GM06990 (cell line): ENCODE measurements around the gene LRP4.

Source experiments
- DNase-seq: peaks from one replicate; pipeline ENCODE4 v3.0.0-alpha.2; 2011; ENCODE audit not compliant: insufficient read length; ENCODE audit errors: extremely low read depth
- H3K27me3 ChIP-seq: replicated peaks from 2 replicates; pipeline ENCODE4 v1.6.0; 2011; ENCODE audit warnings: low read length; ENCODE audit not compliant: control insufficient read depth, insufficient read depth
- H3K36me3 ChIP-seq: 2 replicates; pipeline ENCODE4 v1.5.1; 2011; ENCODE audit warnings: low read length; ENCODE audit not compliant: control insufficient read depth, insufficient read depth
- H3K4me3 ChIP-seq: replicated peaks from 2 replicates; pipeline ENCODE4 v1.5.1; 2011; ENCODE audit warnings: low read depth, mild to moderate bottlenecking, control low read depth, low read length
- TF ChIP-seq, protein P1 (sequence below): IDR thresholded peaks from 2 replicates; pipeline ENCODE4 v1.5.1; 2011; ENCODE audit warnings: low read length, control low read depth, mild to moderate bottlenecking, inconsistent platforms; ENCODE audit not compliant: insufficient read depth, poor library complexity, severe bottlenecking

Gene LRP4

DNA sequence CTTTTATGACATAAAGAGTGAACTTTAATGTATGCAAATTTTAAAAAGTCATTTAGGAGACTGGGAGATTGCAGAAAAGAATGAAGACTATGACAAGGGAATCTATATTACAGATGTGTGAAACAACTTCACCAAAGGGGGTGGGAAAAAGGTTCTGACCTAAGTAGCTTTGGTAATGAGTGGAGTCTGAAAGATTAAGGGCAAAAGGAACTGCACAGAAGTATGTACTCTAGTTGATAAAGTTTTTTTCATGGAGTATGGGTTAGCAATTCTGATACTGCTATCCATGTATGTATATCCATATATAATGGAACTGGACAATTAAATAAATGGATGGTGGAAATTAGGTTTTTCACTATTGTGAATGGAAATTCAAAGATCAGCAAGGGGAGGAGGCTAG is 81.5 kb downstream of the LRP4 start:
- no peaks in the 10 kb centered on the region for H3K36me3 ChIP-seq
- TF ChIP-seq, protein P1, sequence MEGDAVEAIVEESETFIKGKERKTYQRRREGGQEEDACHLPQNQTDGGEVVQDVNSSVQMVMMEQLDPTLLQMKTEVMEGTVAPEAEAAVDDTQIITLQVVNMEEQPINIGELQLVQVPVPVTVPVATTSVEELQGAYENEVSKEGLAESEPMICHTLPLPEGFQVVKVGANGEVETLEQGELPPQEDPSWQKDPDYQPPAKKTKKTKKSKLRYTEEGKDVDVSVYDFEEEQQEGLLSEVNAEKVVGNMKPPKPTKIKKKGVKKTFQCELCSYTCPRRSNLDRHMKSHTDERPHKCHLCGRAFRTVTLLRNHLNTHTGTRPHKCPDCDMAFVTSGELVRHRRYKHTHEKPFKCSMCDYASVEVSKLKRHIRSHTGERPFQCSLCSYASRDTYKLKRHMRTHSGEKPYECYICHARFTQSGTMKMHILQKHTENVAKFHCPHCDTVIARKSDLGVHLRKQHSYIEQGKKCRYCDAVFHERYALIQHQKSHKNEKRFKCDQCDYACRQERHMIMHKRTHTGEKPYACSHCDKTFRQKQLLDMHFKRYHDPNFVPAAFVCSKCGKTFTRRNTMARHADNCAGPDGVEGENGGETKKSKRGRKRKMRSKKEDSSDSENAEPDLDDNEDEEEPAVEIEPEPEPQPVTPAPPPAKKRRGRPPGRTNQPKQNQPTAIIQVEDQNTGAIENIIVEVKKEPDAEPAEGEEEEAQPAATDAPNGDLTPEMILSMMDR: no peak
- no peak for DNase-seq
- H3K4me3 ChIP-seq: no peak overlapping the region
- no peaks in the 10 kb centered on the region for H3K27me3 ChIP-seq

DNA sequence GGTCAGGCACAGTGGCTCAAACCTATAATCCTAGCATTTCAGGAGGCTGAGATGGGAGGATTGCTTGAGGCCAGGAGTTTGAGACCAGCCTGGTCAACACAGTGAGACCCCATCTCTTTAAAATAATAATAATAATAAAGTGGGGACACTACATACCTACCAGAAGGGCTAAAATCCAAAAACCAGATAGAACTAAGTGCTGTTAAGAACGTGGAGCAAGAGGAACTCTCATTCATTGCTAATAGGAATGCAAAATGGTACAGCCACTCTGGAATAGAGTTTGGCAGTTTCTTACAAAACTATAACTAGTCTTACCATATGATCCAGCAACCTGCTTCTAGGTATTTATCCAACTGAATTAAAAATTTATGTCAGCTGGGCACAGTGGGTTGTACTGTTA is 81.9 kb downstream of the LRP4 start:
- no peak for DNase-seq
- Histone ChIP-seq H3K27me3 (no peaks in the 10 kb centered on the region), H3K36me3 (no peaks in the 10 kb centered on the region), H3K4me3 (no peak overlapping the region)
- TF ChIP-seq, protein P1: no peak

DNA sequence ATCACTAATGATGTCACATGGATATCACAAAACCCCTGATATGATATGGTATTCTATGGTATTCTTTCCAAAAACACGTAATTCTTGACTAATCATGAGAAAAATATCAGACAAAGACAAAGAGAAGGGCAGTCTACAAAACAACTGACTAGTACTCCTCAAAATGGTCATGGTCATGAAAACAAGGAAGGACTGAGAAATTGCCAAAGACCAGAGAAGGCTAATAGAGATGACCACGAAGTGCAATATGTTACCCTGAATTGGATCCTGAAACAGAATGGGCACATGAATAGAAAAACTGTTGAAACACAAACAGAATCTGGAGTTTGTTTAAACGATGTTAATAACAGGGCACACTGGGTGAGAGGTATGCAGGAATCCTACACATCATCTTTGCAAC is 82.5 kb downstream of the LRP4 start:
- H3K4me3 ChIP-seq: no peak overlapping the region
- TF ChIP-seq, protein P1: no peak
- no peaks in the 10 kb centered on the region for H3K36me3 ChIP-seq
- no peak for DNase-seq
- no peaks in the 10 kb centered on the region for H3K27me3 ChIP-seq

GRCh38 chr11:46834821-46835220 is 83.5 kb downstream of the LRP4 start:
- Histone ChIP-seq H3K4me3 (no peak overlapping the region), H3K36me3 (no peaks in the 10 kb centered on the region), H3K27me3 (no peaks in the 10 kb centered on the region)
- no peak for DNase-seq
- TF ChIP-seq, protein P1: no peak

- TF ChIP-seq, protein P1: no peak
- Histone ChIP-seq H3K27me3 (no peaks in the 10 kb centered on the region), H3K4me3 (no peak overlapping the region), H3K36me3 (no peaks in the 10 kb centered on the region)
- DNase-seq: no peak
Measured at GRCh38 chr11:46832511-46833214, 85.7 kb downstream of the LRP4 start.

DNA sequence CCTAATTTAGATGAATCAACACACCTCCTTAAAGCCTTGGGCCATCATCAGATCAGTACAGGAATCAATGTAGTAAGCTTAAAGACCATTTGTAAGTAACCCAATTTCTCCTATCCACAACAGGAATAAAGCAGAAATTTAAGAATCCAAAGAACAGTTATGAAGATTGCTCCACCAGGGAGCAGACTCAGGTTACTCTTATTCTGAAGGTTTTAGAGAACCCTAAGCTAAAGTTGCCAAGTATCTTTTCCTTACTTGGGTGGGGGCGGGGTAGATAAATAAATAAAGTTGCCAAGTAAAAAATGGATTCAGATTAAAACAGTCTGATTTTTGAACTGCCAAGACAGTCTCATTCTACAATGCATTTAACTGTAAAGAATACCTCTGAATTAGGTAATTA is 90.4 kb downstream of the LRP4 start:
- Histone ChIP-seq H3K4me3 (no peak overlapping the region), H3K36me3 (no peaks in the 10 kb centered on the region), H3K27me3 (no peaks in the 10 kb centered on the region)
- DNase-seq: no peak
- TF ChIP-seq, protein P1: no peak
